GM10847 (cell line): ENCODE data around the gene IQGAP3.

Experiments used
- POLR2A ChIP-seq: IDR thresholded peaks from 2 replicates; pipeline ENCODE4 v1.6.1; 2011; ENCODE audit not compliant: insufficient read length; ENCODE audit errors: extremely low read depth

IQGAP3 gene

GRCh38 chr1:156584813-156585212, 12.4 kb upstream of the IQGAP3 start:
- TF ChIP-seq POLR2A = no peak

- TF ChIP-seq POLR2A = no peak
Observed at GRCh38 chr1:156583821-156584622, 11.7 kb upstream of the IQGAP3 start.

DNA sequence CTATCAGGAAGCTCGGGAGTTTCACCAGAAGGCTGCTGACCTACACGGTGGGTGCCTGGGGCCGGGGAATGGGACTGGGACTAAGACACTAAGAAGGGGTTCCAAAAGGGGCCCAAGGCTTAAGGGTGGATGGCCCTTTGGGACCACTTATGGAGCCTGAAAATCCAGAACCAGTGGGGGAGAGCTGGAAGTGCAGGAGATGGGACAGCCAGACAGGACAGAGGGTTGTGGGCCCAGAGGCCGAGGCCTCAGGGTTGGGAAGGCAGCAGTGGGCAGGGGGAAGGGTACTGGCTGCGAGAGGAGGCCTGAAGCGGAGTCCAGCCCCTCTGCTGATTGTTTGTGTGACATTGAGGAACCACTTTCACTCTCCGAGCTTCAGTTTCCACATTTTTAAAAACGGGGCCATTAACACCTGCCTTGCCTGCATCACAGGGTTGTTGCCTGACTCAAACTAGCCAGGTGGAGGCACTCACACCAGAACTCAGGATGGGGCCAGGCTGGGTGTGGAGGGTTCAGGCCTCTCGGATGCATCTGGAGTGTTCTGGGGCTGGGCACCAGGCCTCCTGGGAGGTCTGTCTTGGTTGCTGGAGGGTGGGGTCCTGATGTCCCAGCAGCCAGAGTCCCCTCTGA, 10.1 kb upstream of the IQGAP3 start:
- TF ChIP-seq POLR2A = no peak

- TF ChIP-seq POLR2A = no peak
Observed at GRCh38 chr1:156581661-156582387, 9.5 kb upstream of the IQGAP3 start.

DNA sequence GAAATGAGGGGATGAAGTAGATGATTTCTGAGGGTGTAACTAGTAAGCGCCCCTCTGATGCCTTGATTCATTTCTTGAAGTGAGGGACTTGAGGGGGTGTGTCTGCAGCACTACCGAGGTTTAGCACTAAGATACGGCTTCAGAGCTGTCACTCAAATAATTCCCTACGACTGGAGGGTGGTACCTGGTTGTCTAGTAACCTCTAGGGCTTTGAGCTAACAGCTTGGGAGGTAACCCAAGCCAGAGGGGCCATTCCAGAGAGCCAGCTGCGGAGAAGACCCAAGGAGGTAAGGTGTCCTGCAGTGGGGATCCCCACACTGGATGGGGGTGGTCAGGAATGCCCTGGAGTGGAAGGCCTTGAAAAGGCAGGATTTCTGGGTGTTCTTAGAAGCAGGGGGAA, 7.1 kb upstream of the IQGAP3 start, which contains the start of gene TTC24:
Gene TTC24, plus strand, starts transcription at position 252 of the 400 bp plus-strand sequence. CDS start 1,642 bp downstream, outside the sequence.
- TF ChIP-seq POLR2A = no peak

- no peak for TF ChIP-seq POLR2A
Observed at GRCh38 chr1:156578055-156578454, 5.7 kb upstream of the IQGAP3 start.

- no peak for TF ChIP-seq POLR2A
Observed at GRCh38 chr1:156577550-156577949, 5.2 kb upstream of the IQGAP3 start.

DNA sequence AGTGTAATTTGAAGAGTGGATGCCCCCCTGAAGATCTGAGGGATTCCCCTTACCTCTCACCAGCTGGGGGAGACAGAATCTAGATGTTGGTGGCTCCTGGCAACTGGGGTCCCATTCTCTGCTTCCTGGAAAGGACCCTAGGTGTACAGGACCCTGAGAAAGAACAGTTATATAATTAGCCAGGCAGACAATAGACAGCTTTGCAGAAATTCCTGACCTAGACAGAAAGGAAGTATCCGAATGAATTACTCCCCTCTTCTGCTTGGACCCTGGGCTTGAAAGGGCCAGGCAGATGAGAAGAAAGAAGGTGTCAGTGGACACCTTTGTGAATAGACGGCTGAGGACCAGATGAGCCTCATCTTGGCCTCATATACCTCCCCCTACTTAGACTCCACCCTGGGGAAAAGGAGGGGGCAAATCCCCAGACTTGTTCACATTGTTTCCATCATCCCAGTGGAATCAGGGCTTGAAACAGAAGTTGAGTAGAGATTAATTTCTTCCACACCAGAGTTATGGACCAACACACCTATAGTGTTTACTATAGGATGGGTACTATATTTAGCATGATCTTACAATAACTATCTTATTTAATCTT, 1.8 kb upstream of the IQGAP3 start:
- TF ChIP-seq POLR2A = no peak

GRCh38 chr1:156572663-156573018, 276 bp upstream of the IQGAP3 start:
- no peak for TF ChIP-seq POLR2A

DNA sequence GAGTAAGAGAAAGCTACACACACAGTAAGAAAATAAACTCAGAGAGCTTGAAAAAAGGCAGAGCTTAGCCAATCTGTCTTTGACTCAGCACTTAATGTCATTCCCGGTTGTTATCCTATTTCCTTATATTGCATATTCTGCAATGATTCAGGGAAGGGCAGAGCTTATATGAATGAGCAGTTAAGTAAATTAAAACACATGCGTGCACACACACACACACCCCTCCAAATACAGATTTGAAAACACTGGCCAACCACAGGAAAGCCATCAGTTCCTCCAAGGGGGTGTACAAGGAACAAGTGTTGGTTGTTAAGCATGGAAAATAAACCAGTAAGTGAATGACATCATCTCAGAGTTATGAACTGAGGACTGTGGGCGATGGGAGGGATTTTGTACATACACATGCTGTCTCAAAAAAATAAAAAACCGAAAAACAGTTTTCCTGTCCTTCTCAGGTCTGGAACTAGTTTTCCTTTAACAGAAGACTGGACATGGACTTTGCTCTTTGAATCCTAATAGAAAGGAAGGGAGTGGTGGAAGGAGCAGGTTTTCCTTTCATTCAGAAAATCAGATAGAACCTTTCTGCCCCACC, 1.0 kb downstream of the IQGAP3 start:
- TF ChIP-seq POLR2A = no peak

DNA sequence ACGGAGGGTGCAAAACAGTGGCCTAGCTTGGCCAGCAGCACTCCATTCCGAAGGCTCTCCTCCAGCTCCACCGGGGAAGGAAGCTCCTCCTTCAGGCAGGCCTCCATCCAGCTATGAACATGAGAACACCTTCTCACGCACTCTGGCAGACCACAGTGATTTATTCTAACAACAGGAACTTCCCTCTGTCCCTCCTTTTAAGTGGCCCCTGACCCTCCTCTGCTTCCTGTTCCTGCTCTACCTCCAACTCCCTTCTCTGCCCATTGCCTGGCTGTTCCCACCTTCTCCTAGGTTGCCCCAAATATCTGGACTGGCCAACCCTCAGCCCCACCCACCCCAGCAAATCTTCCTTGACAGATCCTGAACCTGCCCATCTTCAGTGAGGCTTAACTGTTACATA, 5.9 kb downstream of the IQGAP3 start:
- no peak for TF ChIP-seq POLR2A

DNA sequence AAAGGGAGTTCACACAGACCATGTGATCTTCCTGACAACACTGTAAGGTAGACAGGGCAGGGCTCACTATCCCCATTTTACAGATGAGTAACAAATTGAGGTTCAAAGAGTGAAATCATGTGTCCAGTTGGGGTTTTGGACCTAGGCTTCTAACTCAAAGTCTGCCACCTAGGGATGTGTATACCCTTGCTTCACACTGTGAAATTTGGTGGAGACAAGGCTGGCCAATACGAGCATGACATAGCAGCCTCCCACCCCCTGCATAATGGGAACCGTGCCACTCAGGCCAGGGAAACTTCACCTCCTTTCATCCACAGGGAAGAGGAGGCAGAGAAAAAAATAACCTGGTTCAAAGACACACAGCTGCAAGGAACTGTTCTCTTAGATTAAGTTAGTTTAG, 6.8 kb downstream of the IQGAP3 start:
- no peak for TF ChIP-seq POLR2A

GRCh38 chr1:156560585-156561163, 11.7 kb downstream of the IQGAP3 start:
- TF ChIP-seq POLR2A = no peak

- no peak for TF ChIP-seq POLR2A
Observed at GRCh38 chr1:156559797-156560385, 12.5 kb downstream of the IQGAP3 start.

DNA sequence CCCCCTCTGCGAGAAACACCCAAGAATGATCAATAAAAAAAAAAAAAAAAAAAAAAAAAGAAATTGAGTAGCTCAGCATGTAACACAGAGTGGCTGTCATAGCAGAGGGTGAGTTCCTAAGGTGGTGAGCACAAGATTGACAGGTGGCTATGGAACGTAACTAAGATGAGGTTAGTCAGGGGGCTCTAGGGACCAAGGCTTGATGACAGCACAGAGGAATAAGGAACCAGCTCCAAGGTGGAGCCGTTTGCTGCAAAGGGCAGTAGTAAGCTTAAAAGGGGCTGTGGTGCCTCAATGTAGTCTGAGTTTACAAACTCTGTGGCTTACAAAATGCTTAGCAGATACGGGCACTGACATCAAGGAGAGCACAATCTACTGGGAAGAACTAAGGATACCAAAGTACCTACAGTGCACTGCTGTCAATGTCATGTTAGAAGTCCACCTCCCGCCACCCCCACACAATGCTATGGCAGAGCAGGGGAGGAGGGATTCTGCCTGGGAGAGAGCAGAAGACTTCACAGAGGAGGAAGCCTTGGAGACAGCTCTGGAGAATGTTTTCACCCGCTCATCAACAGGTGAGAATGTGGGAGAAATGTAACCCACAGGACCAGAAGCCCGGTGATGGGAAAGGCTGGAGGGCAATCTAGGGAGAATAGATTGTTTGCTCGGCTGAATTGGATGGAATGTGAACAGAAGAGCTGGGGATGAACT, 13.1 kb downstream of the IQGAP3 start:
- no peak for TF ChIP-seq POLR2A
